Measurements from ENCODE around the gene DYNC1LI1. TPM values are rescaled to one million over a fixed set of nuclear protein-coding genes. Genes with fewer than 3 reads are reported as not detected.
A peak's percentile ranks its signal among the peaks of the same experiment; 100 is the strongest.

Gene DYNC1LI1
- total and polyA plus RNA-seq, 9 of the 15 experiments (the other 6 are each of a cell fraction or from before 2014, with no cell fraction given): 21.0 to 85.4 (median 61.3) TPM

DNA sequence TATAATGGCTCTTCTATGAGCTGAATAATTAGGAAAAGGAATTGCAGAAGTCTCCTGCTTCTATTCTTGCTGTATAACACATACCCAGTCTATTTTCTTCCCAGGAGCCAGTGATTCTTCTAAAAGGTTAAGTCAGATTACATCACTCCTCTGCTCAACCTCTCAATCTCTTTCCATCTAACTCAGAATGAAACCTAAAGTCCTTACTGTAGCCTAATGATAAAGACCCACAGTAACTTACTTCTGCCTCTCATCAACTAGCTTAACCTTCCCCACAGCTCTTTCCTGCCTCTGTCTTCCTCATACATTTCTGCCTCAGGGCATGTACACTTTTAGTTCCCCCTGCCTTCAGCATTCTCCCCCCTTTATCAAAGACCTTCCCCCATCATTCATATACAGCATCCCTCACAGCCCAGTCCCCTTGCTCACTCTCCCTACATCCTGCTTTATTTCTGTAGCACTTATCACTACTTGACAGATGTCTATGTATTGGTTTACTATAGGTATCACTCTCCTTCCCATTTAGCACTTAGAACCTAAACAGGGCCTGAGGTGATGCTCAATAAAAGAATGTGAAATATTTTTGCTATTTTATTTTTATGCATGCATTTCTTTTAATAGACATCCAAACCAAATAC is 39.5 kb downstream of the DYNC1LI1 start:
- FAIRE-seq: no peak
- DNase-seq (ENCODE audit: extremely low read depth in 1 of 4, low spot score in 3 of 4): no peak
- peak; percentile 57 for ATAC-seq

More for the DNA sequence above, 39.5 kb downstream of the DYNC1LI1 start:
- no peak overlapping the region for H3K27ac ChIP-seq (ENCODE audit: extremely low read depth, low read depth, low read length)
- in situ Hi-C loops (cut with MboI): no loop called here
- no TSS peak for BruUV-seq (replicated peaks)
- H3K27me3 ChIP-seq (ENCODE audit: control insufficient read depth in 2 of 2, insufficient read depth in 2 of 2, low read length in 2 of 2): no peaks in the 10 kb centered on the region
- no peaks in the 10 kb centered on the region for H4K20me1 ChIP-seq (replicated peaks; ENCODE audit: control insufficient read depth, insufficient read depth, low read length)
- H3K4me1 ChIP-seq (replicated peaks in 1 of 2; ENCODE audit: control insufficient read depth in 2 of 2, insufficient read depth in 2 of 2, low read length in 2 of 2): no peaks in the 10 kb centered on the region
- no peak for TF ChIP-seq HLTF (IDR thresholded peaks at IDR 0.05)
- TF ChIP-seq PHTF2 (CRISPR knock-in tag; IDR thresholded peaks at IDR 0.05): 0 out of 2 replicates have a peak, but pooled peaks have one; percentile 4
- no peak for TF ChIP-seq SRSF3 (IDR thresholded peaks at IDR 0.05; ENCODE audit: insufficient read depth, low read length)
- TF ChIP-seq POLR2A (conservative IDR thresholded peaks at IDR 0.05): 0 out of 2 replicates have a peak, but pooled peaks have one; percentile 23
- TF ChIP-seq, protein P1, sequence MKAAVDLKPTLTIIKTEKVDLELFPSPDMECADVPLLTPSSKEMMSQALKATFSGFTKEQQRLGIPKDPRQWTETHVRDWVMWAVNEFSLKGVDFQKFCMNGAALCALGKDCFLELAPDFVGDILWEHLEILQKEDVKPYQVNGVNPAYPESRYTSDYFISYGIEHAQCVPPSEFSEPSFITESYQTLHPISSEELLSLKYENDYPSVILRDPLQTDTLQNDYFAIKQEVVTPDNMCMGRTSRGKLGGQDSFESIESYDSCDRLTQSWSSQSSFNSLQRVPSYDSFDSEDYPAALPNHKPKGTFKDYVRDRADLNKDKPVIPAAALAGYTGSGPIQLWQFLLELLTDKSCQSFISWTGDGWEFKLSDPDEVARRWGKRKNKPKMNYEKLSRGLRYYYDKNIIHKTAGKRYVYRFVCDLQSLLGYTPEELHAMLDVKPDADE (conservative IDR thresholded peaks at IDR 0.05; ENCODE audit: control insufficient read depth, low read depth, low read length): no peak
- TF ChIP-seq, protein P2, sequence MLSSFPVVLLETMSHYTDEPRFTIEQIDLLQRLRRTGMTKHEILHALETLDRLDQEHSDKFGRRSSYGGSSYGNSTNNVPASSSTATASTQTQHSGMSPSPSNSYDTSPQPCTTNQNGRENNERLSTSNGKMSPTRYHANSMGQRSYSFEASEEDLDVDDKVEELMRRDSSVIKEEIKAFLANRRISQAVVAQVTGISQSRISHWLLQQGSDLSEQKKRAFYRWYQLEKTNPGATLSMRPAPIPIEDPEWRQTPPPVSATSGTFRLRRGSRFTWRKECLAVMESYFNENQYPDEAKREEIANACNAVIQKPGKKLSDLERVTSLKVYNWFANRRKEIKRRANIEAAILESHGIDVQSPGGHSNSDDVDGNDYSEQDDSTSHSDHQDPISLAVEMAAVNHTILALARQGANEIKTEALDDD (IDR thresholded peaks at IDR 0.05): 0 out of 2 replicates have a peak, but pooled peaks have one; percentile 34
- TF ChIP-seq HNRNPK (IDR thresholded peaks at IDR 0.05; ENCODE audit: low read depth, low read length, poor library complexity, severe bottlenecking): no peak
- no peak for TF ChIP-seq CEBPG (CRISPR knock-in tag; IDR thresholded peaks at IDR 0.05)
- peak in 1 of 2 experiments; percentile 43; a peak in 1 of 4 replicates for TF ChIP-seq CEBPG (tag; conservative IDR thresholded peaks at IDR 0.05 in 1 of 2, IDR thresholded peaks at IDR 0.05 in 1 of 2)
- no peak for TF ChIP-seq RBM25 (IDR thresholded peaks at IDR 0.05; ENCODE audit: low read depth, low read length, severe bottlenecking)
- no peak for TF ChIP-seq HNRNPL (IDR thresholded peaks at IDR 0.05; ENCODE audit: low read depth, low read length)
- peak in 1 of 2 experiments; percentile 32; a peak in 1 of 4 replicates for TF ChIP-seq HDAC1 (IDR thresholded peaks at IDR 0.05)
- TF ChIP-seq, protein P3, sequence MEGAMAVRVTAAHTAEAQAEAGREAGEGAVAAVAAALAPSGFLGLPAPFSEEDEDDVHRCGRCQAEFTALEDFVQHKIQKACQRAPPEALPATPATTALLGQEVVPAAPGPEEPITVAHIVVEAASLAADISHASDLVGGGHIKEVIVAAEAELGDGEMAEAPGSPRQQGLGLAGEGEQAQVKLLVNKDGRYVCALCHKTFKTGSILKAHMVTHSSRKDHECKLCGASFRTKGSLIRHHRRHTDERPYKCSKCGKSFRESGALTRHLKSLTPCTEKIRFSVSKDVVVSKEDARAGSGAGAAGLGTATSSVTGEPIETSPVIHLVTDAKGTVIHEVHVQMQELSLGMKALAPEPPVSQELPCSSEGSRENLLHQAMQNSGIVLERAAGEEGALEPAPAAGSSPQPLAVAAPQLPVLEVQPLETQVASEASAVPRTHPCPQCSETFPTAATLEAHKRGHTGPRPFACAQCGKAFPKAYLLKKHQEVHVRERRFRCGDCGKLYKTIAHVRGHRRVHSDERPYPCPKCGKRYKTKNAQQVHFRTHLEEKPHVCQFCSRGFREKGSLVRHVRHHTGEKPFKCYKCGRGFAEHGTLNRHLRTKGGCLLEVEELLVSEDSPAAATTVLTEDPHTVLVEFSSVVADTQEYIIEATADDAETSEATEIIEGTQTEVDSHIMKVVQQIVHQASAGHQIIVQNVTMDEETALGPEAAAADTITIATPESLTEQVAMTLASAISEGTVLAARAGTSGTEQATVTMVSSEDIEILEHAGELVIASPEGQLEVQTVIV (CRISPR knock-in tag; IDR thresholded peaks at IDR 0.05; ENCODE audit: borderline replicate concordance): no peak
- no peaks in the 10 kb centered on the region for H3K9me3 ChIP-seq (replicated peaks; ENCODE audit: control insufficient read depth, insufficient read depth, low read depth, low read length)
- POLR2A ChIA-PET: no interaction called here
- intact Hi-C loops (cut with micrococcal nuclease): no loop called here
- H3K9ac ChIP-seq (ENCODE audit: insufficient read depth in 1 of 2, low read depth in 2 of 2, low read length in 2 of 2): no peak overlapping the region
- no peak overlapping the region for H3K4me2 ChIP-seq (ENCODE audit: insufficient read depth, low read length)
- no peaks in the 10 kb centered on the region for H3K79me2 ChIP-seq (ENCODE audit: control insufficient read depth, insufficient read depth, low read length)
- H3K9me1 ChIP-seq (ENCODE audit: control insufficient read depth, insufficient read depth, low read length): no peaks in the 10 kb centered on the region
- no peak overlapping the region for H3K4me3 ChIP-seq
- CTCF ChIA-PET (ENCODE audit: low intra/inter-chr PET ratio): no interaction called here
- H2AFZ ChIP-seq (ENCODE audit: low read depth, low read length): no peak overlapping the region
- H3K36me3 ChIP-seq (ENCODE audit: control insufficient read depth, insufficient read depth, low read length): peaks cover 84% of the 10 kb centered on the region

All from K562 (cell line).